GM19467 (cell line): ENCODE measurements around the gene ZER1.
A peak's percentile ranks its signal among the peaks of the same experiment; 100 is the strongest.
"Not testable (repeated sequence)": the region's sequence is repeated elsewhere in the genome, so short reads cannot be mapped to it uniquely, and the experiment has no call there.

Source experiments
- ATAC-seq: cut with Tn5 transposase; IDR thresholded peaks from one replicate; pipeline ENCODE4 v1.9.1; 2021; ENCODE audit warnings: mild to moderate bottlenecking, moderate library complexity; ENCODE audit not compliant: unreplicated experiment

Gene ZER1

GRCh38 chr9:128696923-128697707, 74.6 kb downstream of the ZER1 start:
- no peak for ATAC-seq

GRCh38 chr9:128694344-128694743, 77.4 kb downstream of the ZER1 start:
- ATAC-seq = no peak

- not testable (repeated sequence) for ATAC-seq
Observed at GRCh38 chr9:128693738-128694137, 78.0 kb downstream of the ZER1 start.

GRCh38 chr9:128690684-128691034, 81.1 kb downstream of the ZER1 start:
- no peak for ATAC-seq

- no peak for ATAC-seq
Observed at GRCh38 chr9:128689820-128690683, 81.7 kb downstream of the ZER1 start.

GRCh38 chr9:128689293-128689774, 82.4 kb downstream of the ZER1 start:
- peak; percentile 20 for ATAC-seq

GRCh38 chr9:128688501-128689292, 83.0 kb downstream of the ZER1 start, which contains the start of gene SET:
TSS of gene SET (plus strand) at chr9:128689222. CDS start at chr9:128689583, 361 bp downstream.
- ATAC-seq = peak; percentile 66

- ATAC-seq = no peak
Observed at GRCh38 chr9:128687453-128687852, 84.3 kb downstream of the ZER1 start.

- ATAC-seq = no peak
Observed at GRCh38 chr9:128685636-128686489, 85.9 kb downstream of the ZER1 start.

GRCh38 chr9:128684325-128685199, 87.2 kb downstream of the ZER1 start:
- ATAC-seq = no peak

GRCh38 chr9:128684065-128684324, 87.7 kb downstream of the ZER1 start:
- ATAC-seq = no peak

GRCh38 chr9:128683340-128684064, 88.2 kb downstream of the ZER1 start:
- no peak for ATAC-seq
